WI38 (cell line): ENCODE data around the gene OR2A12.
"Not testable (repeated sequence)": the region's sequence is repeated elsewhere in the genome, so short reads cannot be mapped to it uniquely, and the experiment has no call there.

ENCODE experiments used
- H3K4me3 ChIP-seq: 2 replicates; pipeline ENCODE4 v1.5.1; 2011; ENCODE audit warnings: low read depth, mild to moderate bottlenecking, control low read depth, low read length
- CTCF ChIP-seq: IDR thresholded peaks from 2 replicates; pipeline ENCODE4 v1.5.1; 2012; ENCODE audit warnings: low read depth, mild to moderate bottlenecking, control low read depth, low read length

Gene OR2A12

GRCh38 chr7:144113651-144114050, 27.6 kb downstream of the OR2A12 start:
- TF ChIP-seq CTCF, result no peak
- H3K4me3 ChIP-seq, result no peak overlapping the region

GRCh38 chr7:144118341-144118740, 32.3 kb downstream of the OR2A12 start:
- TF ChIP-seq CTCF, result no peak
- H3K4me3 ChIP-seq, result no peak overlapping the region

GRCh38 chr7:144122876-144123275, 36.8 kb downstream of the OR2A12 start, which contains the start of gene OR2A14:
TSS of gene OR2A14 (plus strand) at chr7:144123176. CDS start at chr7:144129113, 5,937 bp downstream.
- no peak for TF ChIP-seq CTCF
- H3K4me3 ChIP-seq, result no peak within 1 kb of the TSS

- no peak overlapping the region for H3K4me3 ChIP-seq
- peak; percentile 47; the same call in 1 of the 2 replicates for TF ChIP-seq CTCF
These were observed 41.7 kb downstream of the OR2A12 start for GRCh38 chr7:144127714-144128334.

GRCh38 chr7:144129601-144130000, 43.5 kb downstream of the OR2A12 start:
- H3K4me3 ChIP-seq, result not testable (repeated sequence)

- no peak overlapping the region for H3K4me3 ChIP-seq
- TF ChIP-seq CTCF, result no peak
These were observed 44.7 kb downstream of the OR2A12 start for GRCh38 chr7:144130730-144131129.

GRCh38 chr7:144132262-144132661, 46.2 kb downstream of the OR2A12 start:
- no peak overlapping the region for H3K4me3 ChIP-seq
- no peak for TF ChIP-seq CTCF

- no peak for TF ChIP-seq CTCF
- no peak overlapping the region for H3K4me3 ChIP-seq
These were observed 47.2 kb downstream of the OR2A12 start for GRCh38 chr7:144133307-144133706.
